GM21360 (cell line): ENCODE measurements around the gene TUBB4A.

Experiments used
- ATAC-seq: cut with Tn5 transposase; IDR thresholded peaks from one replicate; pipeline ENCODE4 v1.9.1; 2021; ENCODE audit warnings: mild to moderate bottlenecking, moderate library complexity; ENCODE audit not compliant: unreplicated experiment

The TUBB4A gene

DNA sequence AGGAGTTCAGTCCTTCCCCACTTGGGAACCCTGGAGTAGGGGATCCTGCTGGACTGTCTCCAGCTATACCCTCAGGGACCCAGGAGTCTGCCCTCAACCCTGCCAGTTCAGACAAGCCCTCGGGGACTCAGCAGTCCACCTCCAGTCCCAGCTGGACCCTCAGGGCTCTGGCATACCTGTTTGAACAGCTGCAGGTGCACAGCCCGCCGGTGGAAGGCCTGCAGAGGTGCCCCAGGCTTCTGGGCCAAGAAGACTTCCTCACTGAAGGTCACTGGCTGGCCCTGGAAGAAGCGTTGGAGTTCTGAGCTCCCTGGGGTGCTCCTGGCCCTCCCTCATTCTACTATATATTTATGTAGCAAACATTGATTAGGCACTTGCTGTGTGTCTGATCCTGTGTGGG is 29.4 kb downstream of the TUBB4A start:
- no peak for ATAC-seq

DNA sequence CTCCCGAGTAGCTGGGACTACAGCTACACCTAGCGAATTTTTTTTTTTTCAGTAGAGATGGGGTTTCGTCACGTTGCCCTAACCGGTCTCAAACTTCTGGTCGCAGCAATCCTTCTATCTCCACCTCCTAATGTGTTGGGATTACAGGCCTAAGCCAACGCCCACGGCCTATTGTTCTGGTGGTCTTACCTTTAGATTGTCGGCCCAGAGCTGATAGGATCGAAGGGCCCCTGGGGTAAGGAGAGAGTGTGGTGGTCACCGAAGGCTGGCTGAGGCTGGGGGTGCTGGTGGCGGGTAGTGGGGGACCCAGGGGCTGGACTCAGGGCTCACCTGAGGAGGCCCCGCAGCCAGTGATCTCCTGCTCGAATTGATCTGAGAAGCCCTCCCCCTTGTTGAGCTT is 31.0 kb downstream of the TUBB4A start:
- no peak for ATAC-seq

DNA sequence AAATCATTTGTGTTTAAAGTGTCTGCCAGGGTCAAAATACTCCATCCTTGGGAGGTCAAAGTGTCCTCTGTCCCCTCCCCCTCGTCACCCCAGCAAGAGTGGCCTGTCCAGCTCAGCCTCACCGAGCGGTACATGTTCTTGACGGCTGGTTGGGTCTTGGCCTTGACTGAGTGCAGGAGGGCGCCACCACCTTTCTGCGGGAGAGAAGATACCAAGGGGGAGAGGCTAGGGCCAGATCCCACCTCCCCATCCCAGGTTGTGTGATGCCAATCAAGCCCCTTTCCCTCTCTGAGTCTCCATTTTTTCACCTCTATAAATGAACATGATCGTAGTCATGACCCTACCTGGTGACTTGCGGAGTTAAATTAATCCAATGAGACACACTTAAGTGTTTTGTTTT is 31.9 kb downstream of the TUBB4A start:
- ATAC-seq, result no peak

DNA sequence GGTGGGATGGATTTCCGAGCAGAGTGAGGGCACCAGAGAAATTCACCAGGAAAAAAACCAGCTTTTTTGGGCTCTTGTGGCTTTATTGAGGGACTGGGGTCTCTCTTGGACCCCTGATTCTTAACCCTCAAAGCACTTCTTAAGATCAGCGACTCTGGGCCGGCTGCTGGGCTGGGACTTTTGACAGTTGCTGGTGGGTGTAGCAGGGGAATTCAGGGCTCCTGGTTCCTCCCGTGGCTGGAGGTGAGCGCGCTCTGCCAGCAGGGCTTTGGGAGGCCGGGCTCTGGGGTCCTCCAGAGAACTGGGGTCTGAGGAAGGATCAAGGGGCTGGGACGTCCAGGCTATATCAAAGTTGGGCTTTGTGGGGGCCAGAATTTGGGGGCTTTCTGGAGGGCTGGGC is 34.7 kb downstream of the TUBB4A start:
- ATAC-seq, result no peak

DNA sequence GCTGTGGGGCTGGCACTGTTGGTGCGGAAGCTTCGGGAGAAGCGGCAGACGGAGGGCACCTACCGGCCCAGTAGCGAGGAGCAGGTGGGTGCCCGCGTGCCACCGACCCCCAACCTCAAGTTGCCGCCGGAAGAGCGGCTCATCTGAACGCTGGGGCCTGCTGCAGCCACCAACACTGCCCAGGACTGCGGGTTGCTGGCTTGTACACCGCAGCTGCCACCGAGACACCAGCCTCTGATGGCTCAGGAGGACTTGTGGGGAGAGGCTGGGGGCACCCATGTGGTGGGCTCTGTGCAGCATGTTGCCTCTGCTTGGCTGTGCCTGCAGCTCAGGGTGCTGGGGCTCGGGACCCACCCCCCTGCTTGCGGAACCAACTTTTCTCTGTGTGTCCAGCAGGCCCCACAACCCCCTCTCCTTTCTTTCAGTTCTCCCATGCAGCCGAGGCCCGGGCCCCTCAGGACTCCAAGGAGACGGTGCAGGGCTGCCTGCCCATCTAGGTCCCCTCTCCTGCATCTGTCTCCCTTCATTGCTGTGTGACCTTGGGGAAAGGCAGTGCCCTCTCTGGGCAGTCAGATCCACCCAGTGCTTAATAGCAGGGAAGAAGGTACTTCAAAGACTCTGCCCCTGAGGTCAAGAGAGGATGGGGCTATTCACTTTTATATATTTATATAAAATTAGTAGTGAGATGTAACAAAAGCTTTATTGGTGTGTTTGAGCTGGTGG is 35.4 kb downstream of the TUBB4A start:
- no peak for ATAC-seq

DNA sequence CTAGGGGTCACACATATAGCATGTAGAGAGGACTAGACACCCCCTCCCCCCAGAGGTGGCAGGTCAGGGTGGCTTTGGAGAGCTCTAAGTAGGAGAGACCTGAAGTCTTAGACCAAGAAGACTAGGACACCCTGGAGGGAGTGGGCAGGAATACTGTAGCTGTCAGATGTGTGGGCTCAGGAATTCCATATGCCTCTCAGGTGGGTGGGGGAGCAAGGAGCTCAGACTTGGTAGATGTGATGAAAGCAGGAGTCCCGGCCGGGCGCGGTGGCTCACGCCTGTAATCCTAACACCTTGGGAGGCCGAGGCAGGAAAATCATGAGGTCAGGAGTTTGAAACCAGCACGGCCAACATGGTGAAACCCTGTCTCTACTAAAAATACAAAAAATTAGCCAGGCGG is 36.4 kb downstream of the TUBB4A start:
- ATAC-seq, result no peak

DNA sequence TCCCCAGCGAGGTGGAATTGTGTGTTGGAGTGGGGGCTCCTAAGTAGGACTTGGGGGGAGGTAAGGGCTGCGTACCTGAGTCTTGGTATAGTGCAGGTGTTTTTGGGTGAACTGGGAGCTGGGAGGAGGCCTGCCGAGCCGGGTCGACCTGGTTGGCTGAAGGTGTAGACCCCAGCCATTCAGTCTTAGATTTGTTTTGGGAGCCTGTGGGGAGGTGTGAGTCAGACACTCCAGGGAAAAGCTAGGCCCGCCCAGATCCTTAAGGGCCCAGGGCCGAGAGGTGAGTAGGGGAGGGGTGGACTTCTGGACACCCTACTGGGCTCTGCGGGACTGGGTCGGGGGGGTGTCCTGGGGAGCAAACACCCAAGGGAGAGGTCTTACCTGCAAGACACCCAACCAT is 37.1 kb downstream of the TUBB4A start:
- no peak for ATAC-seq

DNA sequence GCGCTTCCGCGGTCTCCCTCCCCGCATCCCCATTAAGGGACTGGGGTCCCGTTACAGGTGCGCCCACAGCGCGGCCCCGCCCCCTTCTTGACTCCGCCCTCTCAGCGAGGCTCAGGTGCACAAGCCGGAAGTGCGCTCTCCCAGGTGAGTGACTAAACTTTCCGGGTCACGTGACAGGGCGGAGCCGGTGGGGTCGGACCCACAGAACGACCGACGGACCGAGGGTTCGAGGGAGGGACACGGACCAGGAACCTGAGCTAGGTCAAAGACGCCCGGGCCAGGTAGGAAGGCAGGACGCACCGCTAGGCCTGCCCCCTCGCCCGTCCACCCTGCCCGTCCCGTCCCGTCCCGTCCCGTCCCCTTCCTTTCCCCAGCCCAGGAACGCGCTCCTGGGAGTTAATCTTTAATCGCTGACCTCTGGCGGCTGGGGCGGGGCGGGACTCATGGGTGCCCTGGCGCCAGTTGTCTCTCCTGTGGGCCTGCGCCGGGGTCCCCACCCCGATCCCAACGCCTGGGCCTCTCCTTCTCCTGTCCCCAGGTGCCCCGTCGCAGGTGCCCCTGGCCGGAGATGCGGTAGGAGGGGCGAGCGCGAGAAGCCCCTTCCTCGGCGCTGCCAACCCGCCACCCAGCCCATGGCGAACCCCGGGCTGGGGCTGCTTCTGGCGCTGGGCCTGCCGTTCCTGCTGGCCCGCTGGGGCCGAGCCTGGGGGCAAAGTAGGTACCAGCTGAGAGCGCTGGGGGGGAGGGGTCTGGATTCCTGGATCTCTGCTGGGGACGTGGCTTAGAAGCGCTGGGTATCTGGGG is 37.8 kb downstream of the TUBB4A start, which contains the start of gene CRB3:
Gene CRB3 (plus strand): TSS at position 202 of the 804 bp plus-strand sequence. CDS start 431 bp downstream, at position 633.
- no peak for ATAC-seq

DNA sequence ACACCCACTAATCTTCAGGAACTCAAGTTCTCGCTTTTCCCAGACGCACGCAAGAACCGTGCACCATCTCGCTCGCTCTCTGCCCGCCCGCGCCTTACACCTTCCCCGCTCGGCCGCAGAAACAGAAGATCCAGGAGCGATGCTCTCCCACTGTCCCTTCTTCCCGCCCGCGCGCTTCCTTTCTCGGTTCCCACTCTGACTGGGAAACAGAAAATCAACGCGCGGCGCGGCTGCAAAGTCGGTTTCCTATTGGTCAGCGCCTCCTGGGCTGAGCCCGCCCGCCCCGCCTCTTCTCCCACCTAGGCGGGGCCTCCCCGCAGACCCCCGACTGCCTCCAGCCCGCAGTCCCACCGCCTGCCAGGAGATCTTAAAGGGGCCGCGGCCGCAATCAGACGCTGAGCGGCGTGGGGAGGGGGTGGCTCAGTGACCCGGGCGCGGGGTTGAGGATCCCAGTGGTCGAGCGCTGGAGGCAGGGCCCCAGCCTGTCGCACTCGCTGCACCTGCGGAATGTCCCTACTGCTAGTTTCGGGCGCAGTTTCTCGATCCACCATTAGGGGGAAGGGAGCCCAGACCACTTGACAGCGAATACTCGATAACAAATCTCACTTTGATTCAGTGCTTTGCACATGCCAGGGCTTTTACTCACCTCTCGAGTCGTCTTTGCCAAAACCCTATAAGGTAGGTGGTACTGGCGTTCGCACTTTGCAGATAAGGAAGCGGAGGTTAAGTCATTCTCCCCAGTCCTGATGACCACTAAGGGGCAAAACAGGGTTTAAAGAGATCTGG is 41.8 kb downstream of the TUBB4A start:
- ATAC-seq, result peak; percentile 63

DNA sequence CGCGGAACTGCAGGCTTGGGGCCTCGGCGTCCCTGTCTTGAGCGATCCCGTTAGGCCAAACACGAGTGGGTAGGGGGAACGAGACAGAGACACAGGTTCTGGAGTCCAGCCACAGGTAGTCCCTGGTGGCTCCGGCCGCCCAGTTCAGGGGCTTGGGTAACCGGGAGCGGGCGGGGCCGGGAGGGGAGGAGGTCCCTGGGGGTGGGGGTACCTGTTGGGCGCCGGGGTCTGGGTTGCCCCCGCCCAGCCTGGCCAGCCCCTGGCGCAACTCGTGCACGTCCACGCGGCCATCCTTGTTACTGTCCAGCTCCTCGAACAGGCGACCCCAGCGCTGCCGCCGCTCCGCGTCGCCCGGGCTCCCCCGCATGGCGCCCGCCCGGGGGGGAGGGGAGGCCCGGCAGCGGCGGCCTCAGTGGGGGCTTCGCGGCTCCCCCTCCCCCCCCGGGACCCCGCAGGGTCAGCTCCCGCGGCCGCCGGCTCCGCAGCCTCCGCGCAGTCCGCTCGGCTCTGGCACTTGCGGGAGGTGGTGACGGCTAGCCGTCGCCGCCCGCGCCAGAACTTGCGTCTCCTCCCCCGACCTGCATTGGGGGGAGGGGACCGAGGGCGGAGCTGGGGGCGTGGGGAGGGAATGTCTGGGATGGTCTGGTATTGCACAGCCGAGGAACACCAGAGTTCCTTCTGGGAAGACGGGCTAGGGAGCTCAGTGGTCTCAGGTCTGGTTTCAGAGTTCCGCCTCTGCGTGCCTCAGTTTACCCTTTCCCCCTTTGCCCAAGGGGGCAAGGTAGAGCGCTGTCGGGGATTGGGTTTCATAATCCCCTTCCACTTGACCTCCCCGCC is 42.6 kb downstream of the TUBB4A start, which contains the start of gene SLC25A23:
Gene SLC25A23 (minus strand): TSS at position 531 of the 837 bp plus-strand sequence. CDS start 164 bp downstream, at position 367.
- peak; percentile 21 for ATAC-seq

DNA sequence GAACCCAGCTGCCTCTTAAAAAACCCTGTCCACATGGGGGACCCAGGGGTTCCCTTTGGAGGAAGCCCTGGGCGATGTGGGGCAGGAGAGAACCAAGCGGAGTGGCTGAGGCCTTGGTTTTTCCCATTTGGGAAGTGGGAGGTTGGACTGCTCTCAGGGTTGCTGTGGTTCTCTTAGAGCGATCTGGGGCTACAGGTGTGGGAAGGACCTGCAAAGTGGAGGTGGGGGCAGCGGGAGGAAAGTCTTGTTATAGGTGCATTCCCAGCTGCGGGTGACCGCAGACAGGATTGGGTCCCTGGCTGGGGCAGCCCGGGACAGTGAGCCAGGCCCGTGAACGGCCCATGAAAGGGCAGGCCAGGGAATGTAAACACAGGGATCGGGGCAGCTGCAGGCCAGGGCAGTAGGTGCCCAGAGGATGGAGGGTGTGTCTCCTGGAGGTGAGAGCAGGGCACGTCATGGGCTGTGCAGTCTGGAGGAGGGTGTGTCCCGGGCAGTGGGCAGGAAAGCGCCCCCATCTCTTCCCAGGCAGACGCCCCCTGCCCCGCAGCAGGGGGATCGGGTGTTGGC is 43.3 kb downstream of the TUBB4A start:
- ATAC-seq, result no peak

DNA sequence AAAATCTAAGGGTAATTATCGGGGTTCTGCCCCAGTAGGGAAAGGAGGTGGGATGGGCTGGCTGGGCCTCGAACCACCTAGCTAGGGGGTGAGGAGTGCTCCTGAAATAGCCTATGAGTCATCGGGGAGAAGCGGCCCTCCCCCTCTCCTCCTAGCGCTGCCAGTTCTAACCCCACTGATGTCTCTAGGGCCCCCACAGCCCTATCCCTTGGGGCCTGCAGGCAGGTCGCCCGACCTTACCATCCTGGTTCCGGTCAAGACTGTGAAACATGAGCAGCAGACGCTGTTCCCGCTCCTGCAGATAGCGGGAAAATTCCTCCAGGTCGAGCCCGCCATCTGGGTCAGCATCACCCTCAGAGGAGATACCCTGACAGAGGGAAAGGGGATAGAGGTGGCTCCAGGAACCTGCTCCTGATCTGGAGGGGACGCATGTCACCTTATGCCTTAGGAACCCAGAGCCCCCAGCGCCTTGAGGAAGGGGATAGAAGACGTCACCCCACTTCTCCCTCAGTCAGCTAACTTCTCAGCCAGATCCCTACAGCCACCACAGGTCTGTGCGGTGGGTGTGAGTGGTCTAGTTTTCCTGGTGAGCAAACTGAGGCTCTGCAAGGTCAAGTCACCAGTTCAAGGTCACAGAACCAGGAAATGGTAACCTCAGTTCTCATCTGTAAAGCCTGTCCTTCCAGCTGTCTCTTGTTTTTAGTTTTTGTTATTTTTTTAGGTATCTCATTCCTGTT is 44.0 kb downstream of the TUBB4A start:
- no peak for ATAC-seq

DNA sequence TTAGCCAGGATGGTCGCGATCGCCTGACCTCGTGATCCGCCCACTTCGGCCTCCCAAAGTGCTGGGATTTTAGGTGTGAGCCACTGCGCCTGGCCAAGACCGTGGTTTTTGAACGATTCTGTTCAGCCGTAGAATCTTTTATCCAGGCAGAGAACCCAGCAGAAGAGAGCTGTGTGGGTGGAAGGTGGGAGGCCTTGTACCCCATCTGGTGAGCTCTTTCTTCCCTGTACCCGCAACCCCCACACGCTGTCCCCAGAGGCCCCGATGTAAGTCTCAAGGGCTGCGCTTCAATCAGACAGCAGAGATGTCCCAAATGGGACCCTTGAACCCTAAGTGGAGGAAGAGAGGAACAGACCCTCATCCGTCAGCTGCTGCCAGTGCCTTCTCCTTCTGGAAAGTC is 46.2 kb downstream of the TUBB4A start:
- no peak for ATAC-seq

DNA sequence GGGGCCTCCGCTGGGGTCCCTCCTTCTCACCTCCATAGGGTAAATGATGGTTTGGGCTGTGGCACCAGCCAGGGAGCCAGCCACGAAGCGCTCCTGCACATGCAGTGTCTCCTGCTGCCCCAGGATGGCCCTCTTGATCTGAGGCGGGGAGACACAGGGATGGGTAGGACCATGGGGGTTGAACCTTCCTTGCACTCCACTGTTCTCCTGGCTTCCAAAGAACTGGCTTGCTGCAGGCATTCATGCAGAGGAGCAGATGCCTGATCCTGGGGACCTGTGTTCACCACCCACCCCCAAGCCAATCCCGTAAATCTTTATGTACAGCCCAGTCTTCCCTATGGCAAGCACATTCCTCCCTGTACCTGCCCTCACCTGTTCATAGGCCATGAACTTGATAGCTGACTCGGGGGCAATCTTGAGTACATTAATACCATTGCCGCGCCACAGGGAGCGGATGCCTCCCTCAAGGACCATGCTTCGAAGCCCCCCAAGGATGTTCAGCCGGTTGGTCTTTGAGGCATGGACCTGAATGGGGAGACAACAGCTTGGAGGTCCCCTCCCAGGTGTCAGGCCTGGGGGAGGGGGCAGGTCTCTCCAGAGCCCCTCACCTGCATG is 48.1 kb downstream of the TUBB4A start:
- no peak for ATAC-seq

DNA sequence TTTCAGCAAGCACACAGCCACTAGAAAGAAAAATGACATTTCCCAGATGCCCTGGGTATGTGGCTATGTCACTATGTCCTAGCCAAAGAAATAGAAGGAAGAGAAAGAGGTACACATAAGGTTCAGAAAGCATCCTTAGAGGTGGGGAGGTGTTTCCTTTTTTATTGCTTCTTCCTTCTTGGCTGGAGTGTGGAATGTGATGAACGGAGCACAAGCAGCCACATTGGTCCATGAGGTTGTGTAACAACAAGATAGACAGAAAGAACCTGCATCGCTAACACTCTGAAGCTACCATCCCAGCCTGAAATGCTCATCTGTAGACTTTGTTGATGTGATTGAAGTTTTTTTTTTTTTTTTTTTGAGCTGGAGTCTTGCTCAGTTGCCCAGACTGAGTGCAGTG is 49.2 kb downstream of the TUBB4A start:
- no peak for ATAC-seq

DNA sequence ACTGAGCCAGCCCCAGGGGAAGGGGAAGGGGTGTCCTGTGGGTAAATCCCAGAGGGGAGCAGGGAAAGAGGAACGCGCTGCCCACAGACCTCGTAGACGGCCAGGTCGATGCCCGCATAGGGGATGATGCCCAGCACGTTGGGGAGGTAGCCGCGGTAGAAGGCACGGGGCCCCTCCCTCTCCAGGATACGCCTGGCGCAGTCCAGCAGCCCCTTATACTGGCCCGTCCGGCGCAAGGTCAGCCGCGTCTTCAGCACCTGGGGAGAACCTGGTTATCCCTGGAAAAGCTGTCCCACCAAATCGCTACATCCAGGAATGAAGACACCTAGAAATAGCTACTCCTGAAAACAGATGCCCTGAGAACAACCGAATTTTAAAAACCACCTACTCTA is 49.9 kb downstream of the TUBB4A start:
- no peak for ATAC-seq

DNA sequence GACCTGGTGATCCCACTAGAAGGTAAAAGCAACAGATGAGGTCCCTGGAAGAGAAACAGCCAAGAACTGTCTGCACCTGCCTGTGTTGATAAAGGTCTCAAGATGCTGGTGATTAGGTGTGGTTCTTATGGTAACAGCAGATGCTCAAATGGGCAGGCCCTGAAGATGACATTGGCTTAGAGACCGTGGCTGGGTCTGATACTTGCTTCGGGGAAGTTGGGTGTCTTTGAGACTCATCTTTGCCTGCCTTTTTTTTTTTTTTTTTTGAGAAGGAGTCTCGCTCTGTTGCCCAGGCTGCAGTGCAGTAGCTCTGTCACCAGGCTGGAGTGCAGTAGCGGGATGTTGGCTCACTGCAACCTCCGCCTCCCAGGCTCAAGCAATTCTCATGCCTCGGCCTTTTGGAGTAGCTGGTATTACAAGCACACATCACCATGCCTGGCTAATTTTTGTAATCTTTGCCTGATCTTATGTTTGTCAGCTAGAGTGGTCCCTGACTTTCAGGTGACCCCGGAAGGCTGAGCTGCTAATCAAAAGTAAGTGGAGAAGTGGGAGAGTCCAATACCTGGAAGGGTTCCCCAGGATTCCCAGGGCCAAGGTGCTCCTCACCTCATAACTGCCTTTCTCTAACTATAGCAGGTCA is 50.4 kb downstream of the TUBB4A start:
- ATAC-seq, result no peak

DNA sequence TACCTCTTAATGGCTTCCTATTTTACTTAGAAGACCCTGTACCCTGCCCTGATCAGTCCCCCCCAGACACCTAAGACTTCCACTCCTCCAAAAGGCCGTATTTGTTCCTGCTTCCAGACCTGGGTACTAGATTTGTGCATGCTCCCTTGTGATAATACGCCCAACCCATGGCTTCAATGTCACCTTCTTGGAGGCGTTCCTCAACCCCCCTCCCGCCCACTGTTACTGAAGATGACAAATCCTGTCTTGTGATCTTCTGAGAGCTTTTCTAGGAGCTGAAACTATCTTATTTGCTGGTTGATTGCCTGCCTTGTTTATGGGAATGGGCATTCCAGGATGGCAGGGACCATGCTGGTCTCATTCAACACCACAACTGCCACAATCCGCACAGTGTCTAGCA is 51.9 kb downstream of the TUBB4A start:
- no peak for ATAC-seq

DNA sequence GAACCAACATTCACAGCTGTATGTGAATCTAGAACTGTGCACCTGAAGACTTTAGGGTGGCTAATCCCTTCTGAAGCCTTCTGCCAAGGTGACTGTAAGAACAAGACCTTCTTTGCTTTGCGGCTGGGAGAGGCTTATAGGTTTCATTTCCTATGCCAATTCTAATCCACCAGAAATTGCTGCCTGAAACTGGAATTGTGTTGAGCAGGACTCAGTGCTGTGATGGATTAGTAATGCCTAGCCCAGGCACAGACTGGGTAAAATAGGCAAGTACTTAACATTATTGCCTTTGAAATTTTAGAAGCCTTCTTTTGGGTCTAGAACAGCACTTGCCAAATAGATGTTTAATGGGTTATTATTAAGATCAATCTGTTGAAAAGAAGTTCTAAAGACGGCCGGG is 54.1 kb downstream of the TUBB4A start:
- ATAC-seq, result no peak
